ENCODE measurements around the gene ANXA2R.

ANXA2R gene

DNA sequence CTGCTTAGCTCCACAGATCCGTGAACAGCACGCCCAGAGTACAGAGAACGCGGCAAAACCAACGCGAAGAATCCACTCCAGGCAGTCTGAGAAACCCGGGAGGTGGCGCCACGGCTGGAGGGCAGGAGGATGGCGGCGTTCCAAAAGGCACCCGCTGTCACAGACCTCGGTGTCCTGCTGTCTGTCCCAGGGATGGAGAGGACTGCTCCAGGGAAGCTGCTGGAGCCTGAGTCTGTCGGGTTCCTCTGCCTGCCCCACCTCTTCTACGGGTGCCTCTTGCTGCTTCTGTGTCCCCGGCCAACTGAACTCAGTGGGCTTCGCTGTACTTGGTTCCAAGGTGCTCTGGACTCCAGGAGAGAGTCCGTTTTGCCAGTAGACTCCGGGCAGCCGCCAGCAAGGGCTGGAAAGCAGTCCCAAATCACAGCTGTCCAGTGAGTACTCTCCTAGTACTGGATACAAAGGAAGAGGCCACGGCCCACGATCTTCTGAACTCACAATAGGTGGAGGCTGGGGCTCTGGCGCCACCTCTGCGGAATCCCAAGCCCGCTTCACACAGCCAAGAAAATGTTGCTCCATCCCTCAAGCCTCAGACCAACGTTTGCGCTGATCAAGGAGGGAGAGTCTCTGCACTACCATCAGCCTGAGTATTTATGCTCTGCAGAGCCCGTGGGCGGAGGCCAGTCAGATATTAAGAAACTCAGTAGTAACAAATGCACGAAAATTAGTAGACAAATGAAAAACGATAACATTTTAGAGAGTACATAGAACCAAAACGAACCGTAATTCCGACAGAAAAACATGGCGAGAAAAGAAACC lies 440 bp downstream of the ANXA2R start:
- Histone ChIP-seq H3K36me3 (ENCODE audit: control insufficient read depth in 1 of 2, insufficient read depth in 2 of 2, low read length in 2 of 2) (peaks cover 0 to 11% of the 10 kb centered on the region in 2 donors), H3K9me3 (ENCODE audit: control insufficient read depth in 1 of 2, low read length in 2 of 2) (peaks cover 0 to 2% of the 10 kb centered on the region in 2 donors), H3K4me1 (ENCODE audit: control insufficient read depth in 1 of 2, insufficient read depth in 2 of 2, low read length in 2 of 2) (peaks cover 0 to 32% of the 10 kb centered on the region in 2 donors), H3K4me3 (ENCODE audit: low read depth in 1 of 2, low read length in 2 of 2) (peak overlapping the region; percentile 72 to 74), H3K27ac (ENCODE audit: low read length) (peak overlapping the region; percentile 84), H3K27me3 (ENCODE audit: low read depth, low read length) (peaks cover 42% of the 10 kb centered on the region)

DNA sequence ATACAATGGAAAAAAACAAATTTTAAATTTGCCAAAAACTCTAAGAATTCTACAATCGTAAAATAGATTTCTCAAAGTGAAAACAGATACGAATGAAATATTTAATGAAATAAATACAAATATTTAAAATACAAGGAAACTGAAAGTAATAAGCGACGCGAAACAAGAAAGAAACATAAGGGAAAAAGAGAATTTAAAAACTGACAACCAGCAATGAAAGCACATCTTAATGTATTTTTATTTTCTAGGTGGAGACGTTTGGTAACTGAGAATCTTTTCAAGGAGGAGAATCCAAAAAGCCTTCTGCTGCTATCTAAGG lies 1.0 kb downstream of the ANXA2R start:
- Histone ChIP-seq H3K4me3 (ENCODE audit: low read depth in 1 of 2, low read length in 2 of 2) (peak overlapping the region; percentile 72 to 74), H3K36me3 (ENCODE audit: control insufficient read depth in 1 of 2, insufficient read depth in 2 of 2, low read length in 2 of 2) (peaks cover 0 to 11% of the 10 kb centered on the region in 2 donors), H3K27ac (ENCODE audit: low read length) (peak overlapping the region; percentile 84), H3K27me3 (ENCODE audit: low read depth, low read length) (peaks cover 40% of the 10 kb centered on the region), H3K4me1 (ENCODE audit: control insufficient read depth in 1 of 2, insufficient read depth in 2 of 2, low read length in 2 of 2) (peaks cover 0 to 28% of the 10 kb centered on the region in 2 donors), H3K9me3 (ENCODE audit: control insufficient read depth in 1 of 2, low read length in 2 of 2) (peaks cover 0 to 2% of the 10 kb centered on the region in 2 donors)

DNA sequence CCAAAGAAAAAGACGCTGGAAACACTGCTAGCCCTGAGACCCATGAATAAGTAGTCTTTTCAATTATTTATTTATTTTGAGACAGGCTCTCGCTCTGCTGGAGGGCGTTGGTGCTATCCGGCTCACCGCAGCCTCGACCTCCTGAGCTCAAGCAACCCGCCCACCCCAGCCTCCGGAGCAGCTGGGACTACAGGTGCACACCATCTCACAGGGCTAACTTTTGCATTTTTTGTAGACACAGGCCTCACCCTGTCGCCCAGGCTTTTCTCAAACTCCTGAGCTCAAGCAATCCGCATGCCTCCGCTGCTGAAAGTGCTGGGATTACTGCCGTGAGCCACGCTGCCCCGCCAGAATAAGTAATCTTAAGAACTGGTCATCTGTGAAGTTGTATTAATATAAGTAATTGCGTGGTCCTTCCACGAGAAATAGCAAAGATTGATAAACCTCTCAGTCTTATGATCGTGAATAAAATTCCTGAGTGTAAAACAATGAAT lies 1.6 kb downstream of the ANXA2R start:
- Histone ChIP-seq H3K27ac (ENCODE audit: low read length) (peak overlapping the region; percentile 74), H3K4me3 (ENCODE audit: low read depth in 1 of 2, low read length in 2 of 2) (peak overlapping the region; percentile 49 to 72), H3K9me3 (ENCODE audit: control insufficient read depth in 1 of 2, low read length in 2 of 2) (peaks cover 0 to 2% of the 10 kb centered on the region in 2 donors), H3K4me1 (ENCODE audit: control insufficient read depth in 1 of 2, insufficient read depth in 2 of 2, low read length in 2 of 2) (peaks cover 0 to 34% of the 10 kb centered on the region in 2 donors), H3K36me3 (ENCODE audit: control insufficient read depth in 1 of 2, insufficient read depth in 2 of 2, low read length in 2 of 2) (peaks cover 0 to 11% of the 10 kb centered on the region in 2 donors), H3K27me3 (ENCODE audit: low read depth, low read length) (peaks cover 45% of the 10 kb centered on the region)

GRCh38 chr5:43037636-43038495 lies 2.3 kb downstream of the ANXA2R start:
- Histone ChIP-seq H3K9me3 (ENCODE audit: control insufficient read depth in 1 of 2, low read length in 2 of 2) (peaks cover 0 to 2% of the 10 kb centered on the region in 2 donors), H3K36me3 (ENCODE audit: control insufficient read depth in 1 of 2, insufficient read depth in 2 of 2, low read length in 2 of 2) (peaks cover 0 to 11% of the 10 kb centered on the region in 2 donors), H3K4me3 (ENCODE audit: low read depth in 1 of 2, low read length in 2 of 2) (peak overlapping the region; percentile 49 to 72), H3K4me1 (ENCODE audit: control insufficient read depth in 1 of 2, insufficient read depth in 2 of 2, low read length in 2 of 2) (peaks cover 0 to 29% of the 10 kb centered on the region in 2 donors), H3K27ac (ENCODE audit: low read length) (peak overlapping the region; percentile 74), H3K27me3 (ENCODE audit: low read depth, low read length) (peaks cover 49% of the 10 kb centered on the region)

DNA sequence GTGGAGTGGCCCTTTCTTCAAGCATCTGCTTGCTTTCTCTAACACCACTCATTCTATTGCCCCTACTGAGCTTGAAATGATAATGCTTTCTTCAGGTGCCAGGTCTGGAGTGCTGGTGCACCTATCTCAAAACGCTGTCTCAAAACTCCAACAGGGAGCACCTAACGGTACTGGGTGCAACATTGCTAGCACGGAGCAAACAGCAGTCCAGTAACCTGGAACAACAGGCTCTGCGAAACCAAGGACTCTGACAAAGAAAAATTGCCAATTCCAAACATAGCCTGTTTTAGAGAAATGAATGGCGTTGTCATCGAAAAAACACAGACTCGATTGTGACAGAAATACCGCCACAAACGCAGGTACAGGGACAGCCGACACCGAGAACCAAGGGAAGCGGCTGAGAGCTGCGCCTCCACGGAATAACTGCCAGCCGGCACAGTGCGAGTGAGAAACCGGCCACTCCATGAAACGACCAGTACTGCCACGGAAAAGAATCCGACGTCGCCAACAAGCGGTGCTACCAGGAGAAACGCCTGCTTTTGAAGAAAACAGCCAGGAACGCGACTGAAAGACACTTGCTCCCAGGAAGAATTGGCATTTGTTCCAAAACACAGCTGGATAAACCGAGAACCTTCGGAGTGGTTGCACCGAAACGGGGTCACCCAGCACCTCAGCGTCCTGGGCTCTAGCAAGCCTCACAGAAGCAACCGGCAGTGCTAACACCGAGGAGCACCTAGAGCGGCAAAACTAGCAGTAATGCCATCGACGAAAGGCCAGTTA lies 3.1 kb downstream of the ANXA2R start:
- Histone ChIP-seq H3K4me3 (ENCODE audit: low read depth in 1 of 2, low read length in 2 of 2) (peak overlapping the region; percentile 49 to 72), H3K27me3 (ENCODE audit: low read depth, low read length) (peaks cover 49% of the 10 kb centered on the region), H3K4me1 (ENCODE audit: control insufficient read depth in 1 of 2, insufficient read depth in 2 of 2, low read length in 2 of 2) (peaks cover 0 to 26% of the 10 kb centered on the region in 2 donors), H3K9me3 (ENCODE audit: control insufficient read depth in 1 of 2, low read length in 2 of 2) (peaks cover 0 to 2% of the 10 kb centered on the region in 2 donors), H3K36me3 (ENCODE audit: control insufficient read depth in 1 of 2, insufficient read depth in 2 of 2, low read length in 2 of 2) (peaks cover 0 to 9% of the 10 kb centered on the region in 2 donors), H3K27ac (ENCODE audit: low read length) (peak overlapping the region; percentile 74)

GRCh38 chr5:43036409-43036808 lies 3.7 kb downstream of the ANXA2R start:
- Histone ChIP-seq H3K4me3 (ENCODE audit: low read depth in 1 of 2, low read length in 2 of 2) (no peak overlapping the region), H3K27me3 (ENCODE audit: low read depth, low read length) (peaks cover 49% of the 10 kb centered on the region), H3K36me3 (ENCODE audit: control insufficient read depth in 1 of 2, insufficient read depth in 2 of 2, low read length in 2 of 2) (peaks cover 0 to 3% of the 10 kb centered on the region in 2 donors), H3K4me1 (ENCODE audit: control insufficient read depth in 1 of 2, insufficient read depth in 2 of 2, low read length in 2 of 2) (peaks cover 0 to 21% of the 10 kb centered on the region in 2 donors), H3K27ac (ENCODE audit: low read length) (no peak overlapping the region), H3K9me3 (ENCODE audit: control insufficient read depth in 1 of 2, low read length in 2 of 2) (peaks cover 0 to 2% of the 10 kb centered on the region in 2 donors)

DNA sequence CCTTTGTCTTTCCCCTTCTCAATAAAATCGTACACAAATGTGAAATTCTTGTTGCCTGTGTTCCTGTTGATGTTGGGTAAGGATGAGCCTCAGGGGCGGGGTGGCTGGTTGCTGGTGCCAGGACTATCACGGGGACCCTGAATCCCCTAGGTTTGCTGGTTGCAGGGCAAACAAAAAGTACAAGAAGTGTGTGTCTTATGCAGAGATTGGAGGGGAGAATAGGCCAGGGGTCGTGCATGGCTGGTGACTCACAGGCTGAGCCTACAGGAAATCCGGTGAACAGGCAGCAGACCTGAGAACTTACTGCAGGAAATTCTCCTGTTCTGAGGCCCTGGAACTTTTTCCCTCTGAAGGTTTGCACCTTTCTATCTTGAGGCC lies 5.5 kb downstream of the ANXA2R start:
- H3K4me3 ChIP-seq (ENCODE audit: low read depth in 1 of 2, low read length in 2 of 2) = peak overlapping the region in 1 of 2 donors; percentile 42
- no peak overlapping the region for H3K27ac ChIP-seq (ENCODE audit: low read length)
- no peaks in the 10 kb centered on the region for H3K36me3 ChIP-seq (ENCODE audit: control insufficient read depth in 1 of 2, insufficient read depth in 2 of 2, low read length in 2 of 2)
- no peaks in the 10 kb centered on the region for H3K9me3 ChIP-seq (ENCODE audit: control insufficient read depth in 1 of 2, low read length in 2 of 2)
- peaks cover 37% of the 10 kb centered on the region for H3K27me3 ChIP-seq (ENCODE audit: low read depth, low read length)
- H3K4me1 ChIP-seq (ENCODE audit: control insufficient read depth in 1 of 2, insufficient read depth in 2 of 2, low read length in 2 of 2) = peaks cover 0 to 21% of the 10 kb centered on the region in 2 donors

DNA sequence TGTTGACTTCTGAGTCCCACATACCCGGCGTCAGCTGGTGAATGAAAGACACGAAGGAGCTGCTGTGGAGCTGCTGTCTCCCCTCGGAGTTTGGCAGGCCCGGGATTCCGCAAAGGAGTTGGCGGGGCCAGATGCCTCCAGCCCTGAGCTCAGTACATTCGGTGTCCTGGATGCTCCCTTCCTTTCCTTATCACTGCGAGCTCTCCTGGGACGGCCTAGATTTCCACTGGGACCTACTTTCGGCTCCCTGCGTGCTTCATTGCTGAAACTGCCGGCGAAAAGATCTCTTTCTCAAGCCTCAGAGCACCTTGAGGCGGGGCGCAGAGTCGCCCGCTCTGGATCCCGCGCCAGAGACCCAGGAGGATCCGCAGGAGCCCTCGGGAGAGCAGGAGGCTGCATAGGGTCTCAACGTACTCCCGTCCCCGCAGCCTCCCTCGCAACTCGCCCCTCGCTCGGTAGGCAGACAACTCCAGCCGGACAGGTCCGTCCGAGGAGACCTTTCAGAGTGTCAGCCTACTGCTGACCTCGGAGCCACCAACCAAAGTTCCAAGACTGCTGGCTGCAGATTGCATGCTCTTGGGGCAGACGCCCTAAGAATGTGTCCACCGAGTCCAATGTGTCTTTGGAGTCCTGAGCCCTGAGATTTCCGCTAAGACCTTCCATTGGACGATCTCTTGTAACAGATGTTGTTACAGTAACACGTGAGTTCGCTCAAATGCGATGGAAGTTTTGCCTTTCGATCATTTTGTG lies 6.1 kb downstream of the ANXA2R start:
- Histone ChIP-seq H3K27ac (ENCODE audit: low read length) (no peak overlapping the region), H3K4me3 (ENCODE audit: low read depth in 1 of 2, low read length in 2 of 2) (peak overlapping the region in 1 of 2 donors; percentile 42)

DNA sequence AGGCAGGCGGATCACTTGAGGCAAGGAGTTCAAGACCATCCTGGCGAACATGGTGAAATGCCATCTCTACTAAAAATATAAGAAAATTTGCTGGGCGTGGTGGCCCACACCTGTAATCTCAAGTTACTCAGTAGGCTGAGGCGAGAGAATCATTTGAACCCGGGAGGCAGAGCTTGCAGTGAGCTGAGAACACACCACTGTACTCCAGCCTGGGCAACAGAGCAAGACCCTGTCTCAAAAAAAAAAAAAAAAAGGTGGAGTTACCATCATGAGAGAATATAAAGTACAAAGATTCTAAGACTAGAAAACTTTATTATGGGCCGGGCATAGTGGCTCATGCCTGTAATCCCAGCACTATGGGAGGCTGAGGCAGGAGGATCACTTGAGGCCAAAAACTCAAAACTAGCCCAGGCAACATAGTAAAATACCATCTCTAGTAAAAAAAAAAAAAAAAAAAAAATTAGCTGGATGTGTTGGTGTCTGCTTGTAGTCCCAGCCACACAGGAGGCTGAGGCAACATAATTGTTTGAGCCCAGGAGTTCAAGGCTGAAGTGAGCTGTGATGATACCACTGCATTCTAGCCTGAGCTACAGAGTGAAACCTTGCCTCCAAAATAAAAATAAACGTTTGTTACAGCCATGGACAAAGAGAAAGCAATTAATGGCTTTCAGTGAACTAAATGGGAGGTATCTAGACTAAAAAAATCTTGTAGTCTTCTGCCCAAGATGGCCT lies 12.9 kb downstream of the ANXA2R start:
- Histone ChIP-seq H3K4me1 (ENCODE audit: control insufficient read depth in 1 of 2, insufficient read depth in 2 of 2, low read length in 2 of 2) (no peaks in the 10 kb centered on the region), H3K9me3 (ENCODE audit: control insufficient read depth in 1 of 2, low read length in 2 of 2) (no peaks in the 10 kb centered on the region), H3K36me3 (ENCODE audit: control insufficient read depth in 1 of 2, insufficient read depth in 2 of 2, low read length in 2 of 2) (no peaks in the 10 kb centered on the region), H3K27ac (ENCODE audit: low read length) (no peak overlapping the region), H3K4me3 (ENCODE audit: low read depth in 1 of 2, low read length in 2 of 2) (no peak overlapping the region), H3K27me3 (ENCODE audit: low read depth, low read length) (no peaks in the 10 kb centered on the region)

More for the DNA sequence above, 6.1 kb downstream of the ANXA2R start:
- H3K4me1 ChIP-seq (ENCODE audit: control insufficient read depth in 1 of 2, insufficient read depth in 2 of 2, low read length in 2 of 2) = peaks cover 0 to 21% of the 10 kb centered on the region in 2 donors
- H3K36me3 ChIP-seq (ENCODE audit: control insufficient read depth in 1 of 2, insufficient read depth in 2 of 2, low read length in 2 of 2) = no peaks in the 10 kb centered on the region
- no peaks in the 10 kb centered on the region for H3K9me3 ChIP-seq (ENCODE audit: control insufficient read depth in 1 of 2, low read length in 2 of 2)
- H3K27me3 ChIP-seq (ENCODE audit: low read depth, low read length) = peaks cover 36% of the 10 kb centered on the region

All from muscle layer of duodenum (tissue), 2 donors.